Lung (tissue), 12 donors: Measurements from ENCODE around the gene CD3D. TPM values are rescaled to one million over a fixed set of nuclear protein-coding genes. Genes with fewer than 3 reads are reported as not detected.
A peak's percentile ranks its signal among the peaks of the same experiment; 100 is the strongest.

ENCODE experiments used
- ATAC-seq: fragments of 200-7000 bp; cut with Tn5 transposase; one replicate; pipeline ENCODE4 v1.9.1; 2020; ENCODE audit warnings: moderate number of reproducible peaks; ENCODE audit not compliant: insufficient read depth, low FRiP score
- DNase-seq, 3 donors: peaks; one replicate each; pipeline ENCODE4 v3.0.0-alpha.2; 2013 to 2017
- H3K27ac ChIP-seq, 2 donors: one replicate each; pipeline ENCODE4 v1.5.1; 2013; ENCODE audit warnings: mild to moderate bottlenecking in 2 of 2, moderate library complexity in 2 of 2, control low read depth in 1 of 2, inconsistent platforms in 1 of 2, low read depth in 1 of 2, low read length in 1 of 2
- H3K27me3 ChIP-seq, 3 donors: one replicate each; pipeline ENCODE4 v1.5.1; 2013; ENCODE audit warnings: low read length in 2 of 3; ENCODE audit not compliant: control insufficient read depth in 3 of 3, insufficient read depth in 3 of 3
- H3K36me3 ChIP-seq, 4 donors: one replicate each; pipeline ENCODE4 v1.5.1; 2013; ENCODE audit warnings: low read length in 4 of 4, mild to moderate bottlenecking in 1 of 4, moderate library complexity in 1 of 4; ENCODE audit not compliant: control insufficient read depth in 4 of 4, insufficient read depth in 4 of 4
- H3K4me1 ChIP-seq, 5 donors: one replicate each; pipeline ENCODE4 v1.5.1; 2013; ENCODE audit warnings: low read length in 5 of 5, mild to moderate bottlenecking in 2 of 5, moderate library complexity in 1 of 5; ENCODE audit not compliant: control insufficient read depth in 5 of 5, insufficient read depth in 5 of 5
- H3K4me3 ChIP-seq: one replicate; pipeline ENCODE4 v1.5.1; 2013; ENCODE audit warnings: mild to moderate bottlenecking, control low read depth, moderate library complexity
- H3K9ac ChIP-seq, 2 donors: one replicate each; pipeline ENCODE4 v1.5.1; 2013; ENCODE audit warnings: low read length in 2 of 2, control low read depth in 1 of 2; ENCODE audit not compliant: insufficient read depth in 1 of 2
- H3K9me3 ChIP-seq, 4 donors: one replicate each; pipeline ENCODE4 v1.5.1; 2013; ENCODE audit warnings: low read length in 3 of 4, mild to moderate bottlenecking in 1 of 4, moderate library complexity in 1 of 4; ENCODE audit not compliant: control insufficient read depth in 4 of 4, insufficient read depth in 3 of 4
- CTCF ChIP-seq: IDR thresholded peaks from 2 replicates; pipeline ENCODE4 v1.5.1; 2012; ENCODE audit warnings: mild to moderate bottlenecking; ENCODE audit errors: control extremely low read depth, extremely low read depth
- WGBS, 2 donors: extraction: QIAGEN DNeasy Blood & Tissue Kit; methylation state at CpG; one replicate each; pipeline ENCODE4 v1.1.7; 2013; 5-methylcytosine and 5-hydroxymethylcytosine counted together
- polyA plus RNA-seq, 2 donors: library from polyadenylated mRNA; stranded (reverse); fragments of 200-250 nt; gene quantifications; one replicate each; pipeline ENCODE4 v1.2.1, GENCODE V29; 2013
- total RNA-seq, 2 donors: library from RNA; depleted of rRNA in 1 of 2; stranded (reverse); fragments of >200 nt in 1 of 2; gene quantifications; one replicate each; pipeline ENCODE4 v1.2.1, GENCODE V29; 2014 to 2021
- donor health status: control.
- donor health status: control.
- donor health status: Bipolar disorder and iron deficiency.
- donor health status: healthy.
- donor health status: DM: yes; HTN: yes; CAD: no.

CD3D gene
- total and polyA plus RNA-seq, 4 donors = 3.8 to 9.9 (median 8.7) TPM

- WGBS, 2 donors = 53 to 72% methylated on average over 7 of the region's 7 CpGs
- H3K9me3 ChIP-seq = no peaks in the 10 kb centered on the region
- no peak overlapping the region for H3K27ac ChIP-seq
- no peak overlapping the region for H3K4me3 ChIP-seq
- ATAC-seq (no peak), DNase-seq (peak in 2 of 3 donors; percentile 29 to 56)
- H3K9ac ChIP-seq = no peak overlapping the region
- H3K36me3 ChIP-seq = no peaks in the 10 kb centered on the region
- H3K4me1 ChIP-seq = peaks cover 0 to 21% (median 13%) of the 10 kb centered on the region in 5 donors
- no peak for TF ChIP-seq CTCF
- H3K27me3 ChIP-seq = no peaks in the 10 kb centered on the region
Observed at GRCh38 chr11:118314988-118315411, 27.5 kb downstream of the CD3D start.

- DNase-seq (no peak), ATAC-seq (no peak)
- Histone ChIP-seq H3K4me3 (no peak overlapping the region), H3K27ac (no peak overlapping the region), H3K27me3 (peaks cover 0 to 3% (median 0%) of the 10 kb centered on the region in 3 donors), H3K9me3 (no peaks in the 10 kb centered on the region), H3K36me3 (no peaks in the 10 kb centered on the region), H3K4me1 (peaks cover 0 to 21% (median 10%) of the 10 kb centered on the region in 5 donors), H3K9ac (no peak overlapping the region)
- TF ChIP-seq CTCF = no peak
- 61 to 78% methylated on average over 4 of the region's 4 CpGs for WGBS, 2 donors
Observed at GRCh38 chr11:118313242-118313641, 29.3 kb downstream of the CD3D start.

GRCh38 chr11:118312328-118312727 is 30.2 kb downstream of the CD3D start:
- H3K4me1 ChIP-seq = peaks cover 0 to 21% (median 10%) of the 10 kb centered on the region in 5 donors
- WGBS, 2 donors = 93 to 94% methylated on average over 2 of the region's 2 CpGs
- H3K9me3 ChIP-seq = no peaks in the 10 kb centered on the region
- H3K36me3 ChIP-seq = no peaks in the 10 kb centered on the region
- no peak for TF ChIP-seq CTCF
- H3K27ac ChIP-seq = no peak overlapping the region
- no peak overlapping the region for H3K9ac ChIP-seq
- DNase-seq (no peak), ATAC-seq (no peak)
- H3K27me3 ChIP-seq = peaks cover 0 to 3% (median 0%) of the 10 kb centered on the region in 3 donors
- no peak overlapping the region for H3K4me3 ChIP-seq

GRCh38 chr11:118311518-118311917 is 31.0 kb downstream of the CD3D start:
- no peak for TF ChIP-seq CTCF
- WGBS, 2 donors = 73 to 83% methylated on average over 4 of the region's 4 CpGs

More at GRCh38 chr11:118311518-118311917, 31.0 kb downstream of the CD3D start:
- Histone ChIP-seq H3K4me1 (peaks cover 0 to 16% (median 3%) of the 10 kb centered on the region in 5 donors), H3K27me3 (peaks cover 0 to 3% (median 0%) of the 10 kb centered on the region in 3 donors), H3K36me3 (no peaks in the 10 kb centered on the region), H3K4me3 (no peak overlapping the region), H3K27ac (no peak overlapping the region), H3K9me3 (no peaks in the 10 kb centered on the region), H3K9ac (no peak overlapping the region)
- no peak for ATAC-seq
- DNase-seq = no peak
